Measurements from ENCODE around the gene FCRLA. TPM values are rescaled to one million over a fixed set of nuclear protein-coding genes. Genes with fewer than 3 reads are reported as not detected.

FCRLA gene
- total RNA-seq, 1 experiment from 2014 or later, result 0.15 TPM

GRCh38 chr1:161720956-161721737, 14.1 kb downstream of the FCRLA start, which contains the start of gene FCRLB:
FCRLB (plus strand) TSS chr1:161721544; CDS start chr1:161722673, 1,129 bp downstream.
- Histone ChIP-seq H3K4me3 (ENCODE audit: low read depth in 2 of 2, low read length in 2 of 2) (no peak within 1 kb of the TSS), H3K9me3 (ENCODE audit: control insufficient read depth, insufficient read depth, low read depth, low read length) (no peaks in the 10 kb centered on the region), H3K27me3 (ENCODE audit: control insufficient read depth, insufficient read depth, low read length) (peaks cover 1% of the 10 kb centered on the region; the same call in 1 of the 2 replicates), H3K4me1 (ENCODE audit: control insufficient read depth, insufficient read depth, low read length) (no peaks in the 10 kb centered on the region), H3K27ac (ENCODE audit: low read length) (no peak within 1 kb of the TSS), H3K36me3 (ENCODE audit: control insufficient read depth, insufficient read depth, low read length) (no peaks in the 10 kb centered on the region; the same call in 1 of the 2 replicates)
- intact Hi-C loops (cut with micrococcal nuclease; ENCODE audit: unreplicated experiment) (no loop called here), in situ Hi-C loops (cut with HindIII; ENCODE audit: low pct_unique_long_range_greater_than_20kb, low sequenced_read_pairs) (no loop called here)
- CTCF ChIA-PET, result no interaction called here
- no TSS peak for BruUV-seq (replicated peaks)
- ATAC-seq (no peak), DNase-seq (ENCODE audit: low read depth, low spot score) (no peak)
- POLR2A ChIA-PET, result no interaction called here
- TF ChIP-seq TCF7L2 (IDR thresholded peaks at IDR 0.05; ENCODE audit: low read depth, low read length) (no peak), POLR2AphosphoS5 (IDR thresholded peaks at IDR 0.05; ENCODE audit: low read depth, low read length) (no peak), SIN3A (IDR thresholded peaks at IDR 0.05; ENCODE audit: borderline replicate concordance, insufficient read depth, low read depth, low read length) (no peak), REST (IDR thresholded peaks at IDR 0.05; ENCODE audit: insufficient read depth in 1 of 2, low read depth in 2 of 2, low read length in 1 of 2) (no peak), CTCF (IDR thresholded peaks at IDR 0.05) (no peak)

- H3K36me3 ChIP-seq (ENCODE audit: control insufficient read depth, insufficient read depth, low read length), result no peaks in the 10 kb centered on the region; the same call in 1 of the 2 replicates
- TF ChIP-seq REST (IDR thresholded peaks at IDR 0.05; ENCODE audit: insufficient read depth in 1 of 2, low read depth in 2 of 2, low read length in 1 of 2), result no peak
- no peak for TF ChIP-seq TCF7L2 (IDR thresholded peaks at IDR 0.05; ENCODE audit: low read depth, low read length)
- TF ChIP-seq CTCF (IDR thresholded peaks at IDR 0.05), result no peak
- no peak for TF ChIP-seq POLR2AphosphoS5 (IDR thresholded peaks at IDR 0.05; ENCODE audit: low read depth, low read length)
- TF ChIP-seq SIN3A (IDR thresholded peaks at IDR 0.05; ENCODE audit: borderline replicate concordance, insufficient read depth, low read depth, low read length), result no peak
- H3K4me1 ChIP-seq (ENCODE audit: control insufficient read depth, insufficient read depth, low read length), result no peaks in the 10 kb centered on the region
- H3K9me3 ChIP-seq (ENCODE audit: control insufficient read depth, insufficient read depth, low read depth, low read length), result no peaks in the 10 kb centered on the region
- intact Hi-C loops (cut with micrococcal nuclease; ENCODE audit: unreplicated experiment), result no loop called here
- in situ Hi-C loops (cut with HindIII; ENCODE audit: low pct_unique_long_range_greater_than_20kb, low sequenced_read_pairs), result no loop called here
- no peak for DNase-seq (ENCODE audit: low read depth, low spot score)
- ChIA-PET POLR2A (interaction anchor here (0.5 kb wide), 1 partner anchor 535 kb away, joined by 3 read pairs; no protein-coding TSS in a partner anchor), CTCF (no interaction called here)
- H3K27ac ChIP-seq (ENCODE audit: low read length), result no peak overlapping the region
- no peaks in the 10 kb centered on the region for H3K27me3 ChIP-seq (ENCODE audit: control insufficient read depth, insufficient read depth, low read length)
- no peak overlapping the region for H3K4me3 ChIP-seq (ENCODE audit: low read depth in 2 of 2, low read length in 2 of 2)
- no peak for ATAC-seq
- no TSS peak for BruUV-seq (replicated peaks)
These were observed 14.8 kb downstream of the FCRLA start for GRCh38 chr1:161721738-161722343.

All from Panc1 (cell line).